Measurements from ENCODE around the gene GADL1. TPM values are rescaled to one million over a fixed set of nuclear protein-coding genes. Genes with fewer than 3 reads are reported as not detected.

The GADL1 gene
- total RNA-seq, 2 donors from 2014 or later = not detected

GRCh38 chr3:30707825-30708224 is 186.6 kb downstream of the GADL1 start:
- intact Hi-C loops (cut with DNase I) = no loop called here

GRCh38 chr3:30704931-30705890 is 189.2 kb downstream of the GADL1 start:
- H3K4me3 ChIP-seq = no peak overlapping the region
- no peak overlapping the region for H3K9ac ChIP-seq (ENCODE audit: low read depth in 2 of 2, low read length in 2 of 2)
- no peaks in the 10 kb centered on the region for H3K36me3 ChIP-seq
- H3K27ac ChIP-seq = no peak overlapping the region
- H3K27me3 ChIP-seq = no peaks in the 10 kb centered on the region
- TF ChIP-seq CTCF (IDR thresholded peaks at IDR 0.05) = no peak
- intact Hi-C loops (cut with DNase I) = no loop called here
- H3K9me3 ChIP-seq = no peaks in the 10 kb centered on the region
- no peaks in the 10 kb centered on the region for H3K4me1 ChIP-seq
- DNase-seq = no peak

More at GRCh38 chr3:30707825-30708224, 186.6 kb downstream of the GADL1 start:
- H3K27ac ChIP-seq = no peak overlapping the region
- no peak overlapping the region for H3K9ac ChIP-seq (ENCODE audit: low read depth in 2 of 2, low read length in 2 of 2)
- no peaks in the 10 kb centered on the region for H3K4me1 ChIP-seq
- H3K27me3 ChIP-seq = no peaks in the 10 kb centered on the region
- DNase-seq = no peak
- H3K4me3 ChIP-seq = no peak overlapping the region
- H3K9me3 ChIP-seq = no peaks in the 10 kb centered on the region
- H3K36me3 ChIP-seq = no peaks in the 10 kb centered on the region
- no peak for TF ChIP-seq CTCF (IDR thresholded peaks at IDR 0.05)

DNA sequence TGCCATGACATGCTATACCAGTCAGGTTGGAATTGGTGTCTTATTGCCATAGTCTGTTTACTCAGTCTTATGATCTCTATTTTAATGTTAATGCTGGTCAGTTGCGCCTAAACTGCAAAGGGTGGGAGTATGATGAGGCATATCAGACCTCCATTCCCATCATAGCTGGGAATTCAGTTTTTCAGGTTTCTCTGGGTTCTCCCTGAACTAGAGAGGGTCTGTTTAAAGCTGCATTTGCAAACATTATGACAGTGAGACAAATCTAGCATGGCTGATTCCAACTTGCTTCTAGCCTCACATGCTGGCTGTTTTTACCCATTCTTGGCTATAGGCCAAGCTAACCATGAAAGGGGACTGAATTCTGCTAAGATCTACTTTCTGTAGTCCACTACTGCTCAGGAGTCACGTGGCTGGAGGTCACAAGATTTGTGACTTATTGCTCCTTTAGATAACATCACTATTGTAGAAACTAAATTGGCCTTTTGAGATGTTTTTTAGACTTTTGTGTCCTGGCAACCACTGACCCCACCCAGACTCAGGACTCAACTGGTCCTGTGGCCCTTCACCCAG is 191.5 kb downstream of the GADL1 start:
- Histone ChIP-seq H3K27me3 (no peaks in the 10 kb centered on the region), H3K36me3 (no peaks in the 10 kb centered on the region), H3K9me3 (no peaks in the 10 kb centered on the region), H3K4me3 (no peak overlapping the region), H3K9ac (ENCODE audit: low read depth in 2 of 2, low read length in 2 of 2) (no peak overlapping the region), H3K4me1 (no peaks in the 10 kb centered on the region), H3K27ac (no peak overlapping the region)
- no peak for TF ChIP-seq CTCF (IDR thresholded peaks at IDR 0.05)
- intact Hi-C loops (cut with DNase I) = no loop called here
- no peak for DNase-seq

DNA sequence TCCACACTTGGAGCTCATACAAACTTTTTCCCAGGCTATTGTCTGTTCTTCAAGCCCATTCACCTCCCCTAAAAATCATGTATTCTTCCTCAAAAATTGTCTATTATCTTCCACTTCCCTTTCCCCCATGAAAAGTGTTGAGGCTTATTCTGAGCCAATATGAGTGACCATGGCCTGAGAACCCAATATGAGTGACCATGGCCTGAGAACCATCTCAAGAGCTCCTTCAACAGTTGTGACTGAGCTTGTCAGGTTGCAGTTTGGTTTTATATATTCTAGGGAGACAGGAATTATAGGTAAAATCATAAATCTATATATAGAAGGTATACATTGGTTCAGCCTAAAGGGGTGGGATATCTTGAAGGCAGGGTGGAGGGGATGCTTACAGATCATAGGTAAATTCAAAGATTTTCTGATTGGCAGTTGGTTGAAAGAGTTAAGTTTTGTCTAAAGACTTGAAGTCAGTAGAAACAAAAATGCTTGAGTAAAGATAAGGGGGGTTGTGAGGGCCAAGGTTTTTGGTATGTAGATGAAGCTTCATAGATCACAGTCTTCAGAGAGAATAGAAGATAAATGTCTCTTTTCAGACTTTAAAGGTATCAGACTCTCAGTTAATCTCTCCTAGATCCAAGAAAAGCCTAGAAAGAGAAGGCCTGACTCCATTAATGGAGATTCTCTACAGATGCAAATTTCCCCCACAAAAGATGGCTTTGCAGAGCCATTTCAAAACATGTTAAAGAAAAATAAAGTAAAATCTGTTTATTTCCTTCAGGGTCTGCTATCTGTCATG is 192.2 kb downstream of the GADL1 start:
- H3K4me3 ChIP-seq = no peak overlapping the region
- TF ChIP-seq CTCF (IDR thresholded peaks at IDR 0.05) = no peak
- no peaks in the 10 kb centered on the region for H3K27me3 ChIP-seq
- no peak overlapping the region for H3K9ac ChIP-seq (ENCODE audit: low read depth in 2 of 2, low read length in 2 of 2)
- H3K9me3 ChIP-seq = no peaks in the 10 kb centered on the region
- no peak for DNase-seq
- no peaks in the 10 kb centered on the region for H3K36me3 ChIP-seq
- H3K4me1 ChIP-seq = no peaks in the 10 kb centered on the region
- no peak overlapping the region for H3K27ac ChIP-seq
- intact Hi-C loops (cut with DNase I) = no loop called here

- Histone ChIP-seq H3K9me3 (no peaks in the 10 kb centered on the region), H3K4me3 (no peak overlapping the region), H3K36me3 (no peaks in the 10 kb centered on the region), H3K9ac (ENCODE audit: low read depth in 2 of 2, low read length in 2 of 2) (no peak overlapping the region), H3K4me1 (no peaks in the 10 kb centered on the region), H3K27me3 (no peaks in the 10 kb centered on the region), H3K27ac (no peak overlapping the region)
- intact Hi-C loops (cut with DNase I) = no loop called here
- TF ChIP-seq CTCF (IDR thresholded peaks at IDR 0.05) = no peak
- DNase-seq = no peak
These were observed 193.6 kb downstream of the GADL1 start for GRCh38 chr3:30700702-30701321.
